Measurements from ENCODE around the gene TYMP. TPM values are rescaled to one million over a fixed set of nuclear protein-coding genes. Genes with fewer than 3 reads are reported as not detected.

The TYMP gene
- polyA plus RNA-seq, 1 of the 3 experiments (the other 2 are of a cell fraction) = 1.7 TPM

- WGBS (ENCODE audit: low lambda C conversion rate) = 91% methylated on average over 8 of the region's 24 CpGs
- Histone ChIP-seq H3K9ac (no peak overlapping the region), H3K27me3 (ENCODE audit: insufficient read depth) (no peaks in the 10 kb centered on the region), H3K79me2 (ENCODE audit: insufficient read depth) (peaks cover 25% of the 10 kb centered on the region), H2AFZ (ENCODE audit: low read depth) (no peak overlapping the region), H3F3A (replicated peaks; ENCODE audit: insufficient read depth) (peaks cover 8% of the 10 kb centered on the region), H3K4me3 (ENCODE audit: low read depth in 2 of 2, low read length in 1 of 2) (no peak overlapping the region), H4K20me1 (ENCODE audit: insufficient read depth) (no peaks in the 10 kb centered on the region), H3K9me2 (no peaks in the 10 kb centered on the region), H3K9me3 (no peaks in the 10 kb centered on the region), H3K4me1 (ENCODE audit: control insufficient read depth in 1 of 2, insufficient read depth in 2 of 2, low read depth in 1 of 2, low read length in 1 of 2) (peaks cover 0 to 11% of the 10 kb centered on the region in 2 experiments; a peak in 1 of 4 replicates), H3K36me3 (replicated peaks in 1 of 2; ENCODE audit: control insufficient read depth in 1 of 2, insufficient read depth in 2 of 2, low read length in 1 of 2) (peaks cover 0 to 18% of the 10 kb centered on the region in 2 experiments), H3K27ac (ENCODE audit: low read depth in 2 of 2, low read length in 1 of 2) (no peak overlapping the region), H3K4me2 (no peak overlapping the region)
- POLR2A ChIA-PET = no interaction called here
- no peak for DNase-seq
- CTCF ChIA-PET = no interaction called here
- TF ChIP-seq SIN3A (IDR thresholded peaks at IDR 0.05; ENCODE audit: borderline replicate concordance, low read depth, low read length) (no peak), MXI1 (IDR thresholded peaks at IDR 0.05; ENCODE audit: low read depth, low read length) (no peak), TCF12 (IDR thresholded peaks at IDR 0.05) (no peak), CTCF (IDR thresholded peaks at IDR 0.05) (no peak), RCOR1 (IDR thresholded peaks at IDR 0.05; ENCODE audit: low read length) (no peak), RXRA (IDR thresholded peaks at IDR 0.05; ENCODE audit: borderline replicate concordance, low read depth) (no peak), PBX3 (IDR thresholded peaks at IDR 0.05) (no peak), TEAD4 (IDR thresholded peaks at IDR 0.05; ENCODE audit: borderline replicate concordance, insufficient read depth) (no peak)
- TF ChIP-seq, protein P1, sequence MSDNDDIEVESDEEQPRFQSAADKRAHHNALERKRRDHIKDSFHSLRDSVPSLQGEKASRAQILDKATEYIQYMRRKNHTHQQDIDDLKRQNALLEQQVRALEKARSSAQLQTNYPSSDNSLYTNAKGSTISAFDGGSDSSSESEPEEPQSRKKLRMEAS (IDR thresholded peaks at IDR 0.05; ENCODE audit: low read depth) = no peak
Observed at GRCh38 chr22:50502628-50503474, 27.0 kb downstream of the TYMP start.

- Histone ChIP-seq H3K4me2 (no peak overlapping the region), H3K9me2 (no peaks in the 10 kb centered on the region), H4K20me1 (ENCODE audit: insufficient read depth) (no peaks in the 10 kb centered on the region), H2AFZ (ENCODE audit: low read depth) (no peak overlapping the region), H3K79me2 (ENCODE audit: insufficient read depth) (peaks cover 21% of the 10 kb centered on the region), H3F3A (replicated peaks; ENCODE audit: insufficient read depth) (peaks cover 8% of the 10 kb centered on the region), H3K27me3 (ENCODE audit: insufficient read depth) (no peaks in the 10 kb centered on the region), H3K27ac (ENCODE audit: low read depth in 2 of 2, low read length in 1 of 2) (no peak overlapping the region), H3K36me3 (replicated peaks in 1 of 2; ENCODE audit: control insufficient read depth in 1 of 2, insufficient read depth in 2 of 2, low read length in 1 of 2) (peaks cover 0 to 18% of the 10 kb centered on the region in 2 experiments), H3K4me3 (ENCODE audit: low read depth in 2 of 2, low read length in 1 of 2) (no peak overlapping the region), H3K9me3 (no peaks in the 10 kb centered on the region), H3K4me1 (ENCODE audit: control insufficient read depth in 1 of 2, insufficient read depth in 2 of 2, low read depth in 1 of 2, low read length in 1 of 2) (peaks cover 0 to 11% of the 10 kb centered on the region in 2 experiments; a peak in 1 of 4 replicates), H3K9ac (no peak overlapping the region)
- POLR2A ChIA-PET = no interaction called here
- 97% methylated on average over 5 of the region's 6 CpGs for WGBS (ENCODE audit: low lambda C conversion rate)
- no peak for DNase-seq
- CTCF ChIA-PET = no interaction called here
- TF ChIP-seq CHD2 (IDR thresholded peaks at IDR 0.05; ENCODE audit: low read length, partially characterized antibody) = no peak
- no peak for TF ChIP-seq SIN3A (IDR thresholded peaks at IDR 0.05; ENCODE audit: borderline replicate concordance, low read depth, low read length)
- TF ChIP-seq, protein P1 (IDR thresholded peaks at IDR 0.05; ENCODE audit: low read depth) = no peak
- TF ChIP-seq RFX5 (IDR thresholded peaks at IDR 0.05; ENCODE audit: low read length) = no peak
- TF ChIP-seq, protein P2, sequence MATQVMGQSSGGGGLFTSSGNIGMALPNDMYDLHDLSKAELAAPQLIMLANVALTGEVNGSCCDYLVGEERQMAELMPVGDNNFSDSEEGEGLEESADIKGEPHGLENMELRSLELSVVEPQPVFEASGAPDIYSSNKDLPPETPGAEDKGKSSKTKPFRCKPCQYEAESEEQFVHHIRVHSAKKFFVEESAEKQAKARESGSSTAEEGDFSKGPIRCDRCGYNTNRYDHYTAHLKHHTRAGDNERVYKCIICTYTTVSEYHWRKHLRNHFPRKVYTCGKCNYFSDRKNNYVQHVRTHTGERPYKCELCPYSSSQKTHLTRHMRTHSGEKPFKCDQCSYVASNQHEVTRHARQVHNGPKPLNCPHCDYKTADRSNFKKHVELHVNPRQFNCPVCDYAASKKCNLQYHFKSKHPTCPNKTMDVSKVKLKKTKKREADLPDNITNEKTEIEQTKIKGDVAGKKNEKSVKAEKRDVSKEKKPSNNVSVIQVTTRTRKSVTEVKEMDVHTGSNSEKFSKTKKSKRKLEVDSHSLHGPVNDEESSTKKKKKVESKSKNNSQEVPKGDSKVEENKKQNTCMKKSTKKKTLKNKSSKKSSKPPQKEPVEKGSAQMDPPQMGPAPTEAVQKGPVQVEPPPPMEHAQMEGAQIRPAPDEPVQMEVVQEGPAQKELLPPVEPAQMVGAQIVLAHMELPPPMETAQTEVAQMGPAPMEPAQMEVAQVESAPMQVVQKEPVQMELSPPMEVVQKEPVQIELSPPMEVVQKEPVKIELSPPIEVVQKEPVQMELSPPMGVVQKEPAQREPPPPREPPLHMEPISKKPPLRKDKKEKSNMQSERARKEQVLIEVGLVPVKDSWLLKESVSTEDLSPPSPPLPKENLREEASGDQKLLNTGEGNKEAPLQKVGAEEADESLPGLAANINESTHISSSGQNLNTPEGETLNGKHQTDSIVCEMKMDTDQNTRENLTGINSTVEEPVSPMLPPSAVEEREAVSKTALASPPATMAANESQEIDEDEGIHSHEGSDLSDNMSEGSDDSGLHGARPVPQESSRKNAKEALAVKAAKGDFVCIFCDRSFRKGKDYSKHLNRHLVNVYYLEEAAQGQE (IDR thresholded peaks at IDR 0.05; ENCODE audit: low read depth, low read length) = no peak
- no peak for TF ChIP-seq USF2 (IDR thresholded peaks at IDR 0.05; ENCODE audit: borderline replicate concordance, low read depth, low read length)
- TF ChIP-seq CTCF (IDR thresholded peaks at IDR 0.05) = no peak
- TF ChIP-seq TEAD4 (IDR thresholded peaks at IDR 0.05; ENCODE audit: borderline replicate concordance, insufficient read depth) = no peak
- no peak for TF ChIP-seq RCOR1 (IDR thresholded peaks at IDR 0.05; ENCODE audit: low read length)
- TF ChIP-seq GABPA (IDR thresholded peaks at IDR 0.05; ENCODE audit: low read depth) = no peak
Observed at GRCh38 chr22:50502096-50502495, 27.7 kb downstream of the TYMP start.

Data from SK-N-SH (cell line).